ENCODE results near the gene PIAS1.

DNA sequence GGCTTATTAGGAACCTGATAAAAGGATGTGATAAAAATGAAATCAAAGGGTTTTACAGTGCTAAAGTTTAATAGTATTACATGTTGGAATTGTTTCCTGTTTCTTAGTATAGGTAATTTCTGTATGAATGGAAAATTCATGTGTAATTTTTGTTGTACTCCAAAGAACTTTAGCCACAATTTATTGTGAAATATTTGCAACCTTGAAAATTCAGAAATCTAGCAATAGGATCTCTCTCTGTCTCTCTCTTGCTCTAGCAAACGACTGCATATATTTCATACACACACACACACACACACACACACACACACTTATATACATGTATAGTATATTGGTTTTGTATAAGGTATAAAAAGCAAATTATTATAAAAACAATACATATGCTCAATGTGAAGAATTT lies 59.6 kb downstream of the PIAS1 start:
- TF ChIP-seq TAF1 (IDR thresholded peaks at IDR 0.05; ENCODE audit: borderline replicate concordance, insufficient read depth, low read length) (no peak), SIN3A (IDR thresholded peaks at IDR 0.05; ENCODE audit: borderline replicate concordance, insufficient read depth, low read length) (no peak), POLR2AphosphoS5 (IDR thresholded peaks at IDR 0.05; ENCODE audit: low read depth, low read length) (no peak), FOXP2 (optimal IDR thresholded peaks at IDR 0.05; ENCODE audit: borderline replicate concordance, extremely low read depth, extremely low read length, insufficient read depth) (no peak)
- TF ChIP-seq, protein P1, sequence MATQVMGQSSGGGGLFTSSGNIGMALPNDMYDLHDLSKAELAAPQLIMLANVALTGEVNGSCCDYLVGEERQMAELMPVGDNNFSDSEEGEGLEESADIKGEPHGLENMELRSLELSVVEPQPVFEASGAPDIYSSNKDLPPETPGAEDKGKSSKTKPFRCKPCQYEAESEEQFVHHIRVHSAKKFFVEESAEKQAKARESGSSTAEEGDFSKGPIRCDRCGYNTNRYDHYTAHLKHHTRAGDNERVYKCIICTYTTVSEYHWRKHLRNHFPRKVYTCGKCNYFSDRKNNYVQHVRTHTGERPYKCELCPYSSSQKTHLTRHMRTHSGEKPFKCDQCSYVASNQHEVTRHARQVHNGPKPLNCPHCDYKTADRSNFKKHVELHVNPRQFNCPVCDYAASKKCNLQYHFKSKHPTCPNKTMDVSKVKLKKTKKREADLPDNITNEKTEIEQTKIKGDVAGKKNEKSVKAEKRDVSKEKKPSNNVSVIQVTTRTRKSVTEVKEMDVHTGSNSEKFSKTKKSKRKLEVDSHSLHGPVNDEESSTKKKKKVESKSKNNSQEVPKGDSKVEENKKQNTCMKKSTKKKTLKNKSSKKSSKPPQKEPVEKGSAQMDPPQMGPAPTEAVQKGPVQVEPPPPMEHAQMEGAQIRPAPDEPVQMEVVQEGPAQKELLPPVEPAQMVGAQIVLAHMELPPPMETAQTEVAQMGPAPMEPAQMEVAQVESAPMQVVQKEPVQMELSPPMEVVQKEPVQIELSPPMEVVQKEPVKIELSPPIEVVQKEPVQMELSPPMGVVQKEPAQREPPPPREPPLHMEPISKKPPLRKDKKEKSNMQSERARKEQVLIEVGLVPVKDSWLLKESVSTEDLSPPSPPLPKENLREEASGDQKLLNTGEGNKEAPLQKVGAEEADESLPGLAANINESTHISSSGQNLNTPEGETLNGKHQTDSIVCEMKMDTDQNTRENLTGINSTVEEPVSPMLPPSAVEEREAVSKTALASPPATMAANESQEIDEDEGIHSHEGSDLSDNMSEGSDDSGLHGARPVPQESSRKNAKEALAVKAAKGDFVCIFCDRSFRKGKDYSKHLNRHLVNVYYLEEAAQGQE (IDR thresholded peaks at IDR 0.05; ENCODE audit: insufficient read depth in 1 of 2, low read depth in 2 of 2, low read length in 2 of 2): no peak

All from PFSK-1 (cell line).